GM12891 (cell line): Measurements from ENCODE around the gene LRRC71.

Source experiments
- PAX5 ChIP-seq: IDR thresholded peaks from 2 replicates; pipeline ENCODE4 v1.6.1; 2011; ENCODE audit warnings: low read length, moderate library complexity, mild to moderate bottlenecking; ENCODE audit not compliant: insufficient read depth, severe bottlenecking
- POLR2A ChIP-seq: IDR thresholded peaks from 2 replicates; pipeline ENCODE4 v1.6.1; 2011; ENCODE audit warnings: low read depth, low read length, control low read depth
- POLR2AphosphoS5 ChIP-seq: IDR thresholded peaks from 2 replicates; pipeline ENCODE4 v1.6.1; 2011; ENCODE audit warnings: low read depth, low read length, control low read depth
- SPI1 ChIP-seq: IDR thresholded peaks from 2 replicates; pipeline ENCODE4 v1.6.1; 2011; ENCODE audit warnings: low read depth, low read length, control low read depth
- TAF1 ChIP-seq: IDR thresholded peaks from 2 replicates; pipeline ENCODE4 v1.6.1; 2011; ENCODE audit warnings: low read depth, low read length, control low read depth

GRCh38 chr1:156905651-156906050 is 14.8 kb upstream of the LRRC71 start:
- no peak for TF ChIP-seq TAF1
- no peak for TF ChIP-seq POLR2A
- no peak for TF ChIP-seq PAX5
- TF ChIP-seq POLR2AphosphoS5: no peak
- TF ChIP-seq SPI1: no peak
